Thymus (tissue), 11 donors: ENCODE measurements around the gene FAM53B. TPM values are rescaled to one million over a fixed set of nuclear protein-coding genes. Genes with fewer than 3 reads are reported as not detected.

ENCODE experiments used
- DNase-seq, 9 donors: peaks; one replicate each; pipeline ENCODE4 v3.0.0-alpha.2; 2013; ENCODE audit warnings: low spot score in 9 of 9, low read depth in 6 of 9, missing footprints in 1 of 9
- H3K27ac ChIP-seq, 2 donors: one replicate each; pipeline ENCODE4 v1.5.1; 2013; ENCODE audit warnings: control low read depth in 1 of 2, low read depth in 1 of 2, low read length in 1 of 2, mild to moderate bottlenecking in 1 of 2, moderate library complexity in 1 of 2
- H3K27me3 ChIP-seq, 2 donors: one replicate each; pipeline ENCODE4 v1.5.1; 2013; ENCODE audit warnings: low read length in 1 of 2; ENCODE audit not compliant: control insufficient read depth in 2 of 2, insufficient read depth in 1 of 2
- H3K36me3 ChIP-seq, 2 donors: one replicate each; pipeline ENCODE4 v1.5.1; 2013; ENCODE audit warnings: low read length in 1 of 2, mild to moderate bottlenecking in 1 of 2, moderate library complexity in 1 of 2; ENCODE audit not compliant: control insufficient read depth in 2 of 2, insufficient read depth in 2 of 2
- H3K4me1 ChIP-seq, 2 donors: one replicate each; pipeline ENCODE4 v1.5.1; 2013; ENCODE audit warnings: low read length in 2 of 2; ENCODE audit not compliant: control insufficient read depth in 2 of 2, insufficient read depth in 2 of 2
- H3K4me3 ChIP-seq, 2 donors: one replicate each; pipeline ENCODE4 v1.5.1; 2013; ENCODE audit warnings: low read length in 2 of 2, control low read depth in 1 of 2, mild to moderate bottlenecking in 1 of 2
- H3K9me3 ChIP-seq, 2 donors: one replicate each; pipeline ENCODE4 v1.5.1; 2013; ENCODE audit warnings: low read length in 1 of 2, mild to moderate bottlenecking in 1 of 2; ENCODE audit not compliant: control insufficient read depth in 2 of 2, insufficient read depth in 1 of 2
- WGBS: extraction: QIAGEN DNeasy Blood & Tissue Kit; methylation state at CpG from one replicate; pipeline ENCODE4 v1.1.7; 2013; 5-methylcytosine and 5-hydroxymethylcytosine counted together
- polyA plus RNA-seq: library from polyadenylated mRNA; stranded (reverse); fragments of 200-250 nt; gene quantifications from one replicate; pipeline ENCODE4 v1.2.3, GENCODE V29; 2013
- total RNA-seq: library from RNA; stranded (reverse); fragments of 120-200 nt; gene quantifications from one replicate; pipeline ENCODE4 v1.2.4, GENCODE V29; 2013
- donor health status: healthy.

Gene FAM53B
- total and polyA plus RNA-seq, 2 donors = 46.2 to 57.6 TPM

DNA sequence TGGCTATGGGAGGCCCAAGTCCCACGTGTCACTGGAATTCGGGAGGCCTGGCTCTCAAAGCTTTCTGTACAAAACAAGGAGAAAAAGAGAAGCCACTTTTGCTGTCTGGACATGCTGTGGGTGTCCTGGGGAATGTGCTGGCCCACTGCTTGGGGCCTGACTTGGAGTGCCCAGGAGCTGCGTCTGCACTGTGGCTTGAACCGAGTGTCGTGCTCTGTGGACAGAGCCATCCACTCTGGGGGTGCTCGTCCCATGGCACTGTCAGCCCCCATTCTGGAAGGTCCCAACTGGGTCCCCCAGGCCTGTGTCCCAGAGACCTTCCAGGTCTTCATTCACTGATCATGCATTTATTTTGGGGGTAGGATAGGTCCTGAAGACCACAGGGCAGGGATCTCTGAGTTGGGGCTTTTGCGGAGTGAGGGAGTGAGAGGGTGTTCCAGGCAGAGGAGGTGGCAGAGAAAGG is 144.6 kb downstream of the FAM53B start:
- H3K4me3 ChIP-seq = no peak overlapping the region
- H3K27me3 ChIP-seq = no peaks in the 10 kb centered on the region
- no peaks in the 10 kb centered on the region for H3K36me3 ChIP-seq
- WGBS = 90% methylated on average over 7 of the region's 7 CpGs
- H3K9me3 ChIP-seq = peaks cover 0 to 11% of the 10 kb centered on the region in 2 donors
- peaks cover 62 to 95% of the 10 kb centered on the region in 2 donors for H3K4me1 ChIP-seq
- no peak for DNase-seq
- peak overlapping the region in 1 of 2 donors; percentile 23 for H3K27ac ChIP-seq

DNA sequence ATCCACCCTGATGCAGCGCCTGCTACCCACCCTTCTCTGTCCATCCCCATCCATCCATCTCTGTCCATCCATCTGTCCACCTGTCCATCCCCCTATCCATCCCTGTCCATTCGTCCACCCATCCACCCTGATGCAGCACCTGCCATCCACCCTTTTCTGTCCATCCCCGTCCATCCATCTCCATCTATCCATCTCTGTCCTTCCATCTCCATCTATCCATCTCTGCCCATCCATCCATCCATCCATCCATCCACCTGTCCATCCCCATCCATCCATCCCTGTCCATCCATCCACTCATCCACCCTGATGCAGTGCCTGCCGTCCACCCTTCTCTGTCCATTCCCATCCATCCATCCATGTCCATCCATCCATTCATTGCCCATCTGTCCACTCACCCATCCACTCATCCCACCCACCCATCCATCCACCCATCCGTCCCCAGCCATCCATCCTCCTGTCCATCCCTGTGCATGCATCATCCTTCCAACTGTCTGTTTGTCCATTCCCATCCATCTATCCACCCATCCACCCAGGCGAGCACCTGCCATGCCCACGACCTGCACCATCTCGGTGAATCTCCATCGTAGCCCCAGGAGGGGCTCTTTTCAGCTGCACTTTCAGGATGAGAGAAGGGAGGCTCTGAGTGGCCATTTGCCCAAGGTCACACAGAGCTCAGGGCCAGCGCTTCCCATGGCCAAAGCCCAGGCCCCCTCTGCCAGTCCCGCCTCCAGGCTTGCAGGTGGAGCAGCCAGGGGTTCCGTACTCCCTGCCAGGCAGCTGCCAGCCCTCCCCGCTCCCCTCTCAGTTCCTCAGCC is 145.2 kb downstream of the FAM53B start:
- Histone ChIP-seq H3K27me3 (no peaks in the 10 kb centered on the region), H3K27ac (no peak overlapping the region), H3K9me3 (peaks cover 0 to 11% of the 10 kb centered on the region in 2 donors), H3K4me3 (no peak overlapping the region), H3K4me1 (peaks cover 56 to 88% of the 10 kb centered on the region in 2 donors), H3K36me3 (no peaks in the 10 kb centered on the region)
- WGBS = 92% methylated on average over 13 of the region's 13 CpGs
- DNase-seq = no peak

DNA sequence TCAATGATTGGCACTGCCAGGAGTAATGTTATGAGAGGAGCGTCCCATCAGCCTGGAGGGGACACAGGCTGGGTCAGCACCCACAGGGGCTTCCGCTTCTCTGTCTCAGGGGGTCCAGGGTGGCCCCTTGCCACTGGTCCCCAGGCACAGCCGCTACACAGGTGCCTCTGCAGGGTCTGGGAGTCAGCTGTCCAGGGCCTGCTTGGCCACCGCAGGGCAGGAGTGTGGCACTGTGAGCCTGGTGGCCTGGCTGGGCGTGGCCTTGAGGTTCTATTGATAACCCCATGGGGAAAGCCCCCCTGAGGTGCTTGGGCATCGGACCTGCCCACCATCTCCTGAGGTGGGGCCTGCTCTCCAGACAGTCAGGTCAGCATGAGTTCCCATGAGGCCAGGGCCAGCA is 146.0 kb downstream of the FAM53B start:
- no peak for DNase-seq
- Histone ChIP-seq H3K36me3 (no peaks in the 10 kb centered on the region), H3K27ac (peak overlapping the region in 1 of 2 donors; percentile 22), H3K4me3 (no peak overlapping the region), H3K9me3 (peaks cover 0 to 11% of the 10 kb centered on the region in 2 donors), H3K4me1 (peaks cover 48 to 81% of the 10 kb centered on the region in 2 donors), H3K27me3 (no peaks in the 10 kb centered on the region)
- 96% methylated on average over 6 of the region's 6 CpGs for WGBS

DNA sequence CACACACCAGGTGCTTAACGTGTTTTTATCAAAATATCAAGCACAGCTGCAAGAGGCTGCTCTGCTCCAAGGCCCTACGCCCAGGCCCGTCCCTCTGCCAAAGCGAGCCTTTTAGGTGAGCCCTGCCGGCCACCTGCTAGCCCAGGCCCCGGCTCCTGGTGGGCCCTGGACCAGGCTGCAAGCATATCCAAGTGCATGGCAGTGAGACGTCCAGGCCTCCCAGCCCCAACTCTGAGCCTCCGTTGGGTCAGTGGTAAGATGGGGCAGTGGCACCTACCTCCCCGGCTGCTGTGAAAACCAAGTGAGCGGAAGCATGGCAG is 146.4 kb downstream of the FAM53B start:
- no peak overlapping the region for H3K4me3 ChIP-seq
- DNase-seq = no peak
- H3K36me3 ChIP-seq = no peaks in the 10 kb centered on the region
- 38% methylated on average over 10 of the region's 10 CpGs for WGBS
- H3K27me3 ChIP-seq = no peaks in the 10 kb centered on the region
- peaks cover 44 to 77% of the 10 kb centered on the region in 2 donors for H3K4me1 ChIP-seq
- H3K27ac ChIP-seq = peak overlapping the region in 1 of 2 donors; percentile 22
- H3K9me3 ChIP-seq = peaks cover 0 to 11% of the 10 kb centered on the region in 2 donors

DNA sequence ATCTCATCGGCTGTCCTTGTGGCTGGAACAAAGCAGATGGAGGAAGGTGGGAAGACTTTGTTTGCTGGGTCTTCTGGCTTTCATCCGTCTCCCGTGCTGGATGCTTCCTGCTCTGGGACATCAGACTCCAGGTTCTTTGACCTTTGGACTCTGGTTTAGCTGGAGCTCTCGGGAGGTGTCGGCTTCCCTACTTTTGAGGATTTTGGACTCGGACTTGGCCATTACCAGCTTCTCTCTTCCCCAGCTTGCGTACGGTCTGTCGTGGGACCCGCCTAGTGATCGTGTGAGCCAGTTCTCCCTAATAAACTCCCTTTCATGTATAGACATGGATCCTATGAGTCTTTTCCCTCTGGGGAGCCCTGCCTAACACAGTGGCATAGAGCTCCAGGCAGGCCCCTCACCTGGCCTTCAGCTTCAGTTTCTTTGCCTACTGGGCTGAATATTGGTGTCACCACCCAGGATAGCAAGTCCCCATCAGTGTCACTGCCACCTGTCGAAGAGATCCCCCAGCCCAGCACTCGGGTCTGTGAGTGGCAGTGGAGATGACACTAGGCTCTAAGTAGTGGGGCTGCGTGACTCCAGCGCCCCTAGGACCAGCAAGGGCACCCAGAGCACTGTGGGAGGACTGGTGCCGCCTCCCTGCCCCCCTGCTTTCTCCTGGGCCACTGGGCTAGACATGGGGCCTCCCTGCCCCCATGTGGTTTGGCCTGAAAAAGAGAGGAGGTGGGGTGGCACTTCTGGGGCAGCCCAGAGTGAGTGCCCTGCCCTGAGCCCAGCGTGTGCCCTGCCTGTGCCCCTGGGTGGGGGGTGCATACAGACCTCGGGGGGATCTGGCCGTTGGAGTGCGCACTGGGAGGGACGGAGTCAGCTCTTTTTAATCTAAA is 147.0 kb downstream of the FAM53B start:
- peaks cover 0 to 11% of the 10 kb centered on the region in 2 donors for H3K9me3 ChIP-seq
- DNase-seq = peak in 1 of 9 donors; percentile 56
- peak overlapping the region in 1 of 2 donors; percentile 22 for H3K27ac ChIP-seq
- H3K36me3 ChIP-seq = no peaks in the 10 kb centered on the region
- H3K27me3 ChIP-seq = no peaks in the 10 kb centered on the region
- 65% methylated on average over 21 of the region's 21 CpGs for WGBS
- H3K4me3 ChIP-seq = no peak overlapping the region
- peaks cover 43 to 71% of the 10 kb centered on the region in 2 donors for H3K4me1 ChIP-seq

DNA sequence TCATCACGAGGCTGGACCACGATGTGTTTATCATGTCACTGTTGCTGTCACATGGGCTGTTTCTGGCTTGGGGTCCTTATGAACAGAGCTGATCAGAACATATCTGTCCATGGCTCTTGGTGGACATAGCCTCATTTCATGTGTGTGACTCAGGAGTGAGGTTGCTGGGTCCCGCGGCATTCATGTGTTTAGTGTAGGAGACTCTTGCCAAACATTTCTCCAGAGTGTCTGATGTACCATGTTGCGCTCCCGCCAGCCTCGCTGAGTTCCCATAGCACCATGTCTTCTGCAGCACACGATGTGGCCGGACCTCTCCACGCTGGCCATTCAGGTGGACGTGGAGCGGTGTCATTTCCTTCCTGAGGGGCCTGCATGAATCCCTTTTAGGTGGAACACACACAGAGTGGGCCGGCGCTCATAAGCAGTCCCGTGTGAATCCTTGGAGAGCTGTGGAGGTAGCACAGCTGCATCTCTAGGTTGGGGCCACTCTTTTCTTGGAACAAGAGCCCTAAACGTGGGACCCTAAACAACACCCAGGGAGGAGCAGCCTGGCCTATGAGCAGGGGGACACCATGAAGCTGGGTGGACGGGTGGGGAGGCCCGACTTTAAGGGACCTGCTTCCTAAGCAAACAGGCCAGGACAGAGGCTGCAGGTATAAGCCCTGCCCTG is 147.9 kb downstream of the FAM53B start:
- WGBS = 93% methylated on average over 18 of the region's 18 CpGs
- Histone ChIP-seq H3K4me3 (no peak overlapping the region), H3K27me3 (no peaks in the 10 kb centered on the region), H3K9me3 (peaks cover 0 to 16% of the 10 kb centered on the region in 2 donors), H3K36me3 (peaks cover 0 to 1% of the 10 kb centered on the region in 2 donors), H3K27ac (no peak overlapping the region), H3K4me1 (peaks cover 43 to 65% of the 10 kb centered on the region in 2 donors)
- no peak for DNase-seq

DNA sequence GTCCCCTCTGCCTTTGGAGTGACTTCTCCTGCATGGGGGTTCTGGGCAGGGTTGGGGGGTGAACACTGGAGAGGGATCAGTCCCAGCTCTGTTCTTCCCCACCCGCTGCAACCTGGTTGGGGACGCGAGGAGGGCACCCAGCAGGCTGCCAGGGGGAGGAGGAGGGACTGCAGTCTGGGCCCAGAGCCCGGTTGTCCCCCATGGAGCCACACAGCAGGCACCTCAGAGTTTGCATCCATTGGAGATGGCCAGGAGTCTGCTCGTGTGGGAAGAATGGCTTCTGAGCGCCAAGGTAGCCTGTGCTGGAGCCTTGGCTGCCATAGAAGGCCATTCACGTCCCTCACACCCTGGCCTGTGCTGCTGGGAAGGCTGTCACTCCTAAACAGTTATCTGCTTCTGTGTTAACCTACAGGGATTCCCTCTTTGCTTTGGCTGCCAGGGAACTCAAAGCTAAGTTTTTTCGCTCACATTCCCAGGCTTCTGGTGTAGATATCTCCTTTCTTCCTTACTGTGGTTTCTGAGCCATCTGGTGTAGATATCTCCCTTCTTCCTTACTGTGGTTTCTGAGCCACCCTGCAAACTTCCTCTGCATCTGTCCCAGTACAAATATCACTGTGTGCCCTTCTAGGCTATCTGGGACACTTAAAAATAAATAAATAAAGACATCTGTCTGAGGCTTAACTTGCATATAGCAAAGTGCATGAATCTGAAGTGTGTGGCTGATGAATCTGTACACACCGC is 148.9 kb downstream of the FAM53B start:
- H3K27me3 ChIP-seq = no peaks in the 10 kb centered on the region
- H3K4me1 ChIP-seq = peaks cover 40 to 65% of the 10 kb centered on the region in 2 donors
- peaks cover 0 to 3% of the 10 kb centered on the region in 2 donors for H3K36me3 ChIP-seq
- peak overlapping the region in 1 of 2 donors; percentile 40 for H3K27ac ChIP-seq
- no peak for DNase-seq
- 86% methylated on average over 9 of the region's 9 CpGs for WGBS
- H3K4me3 ChIP-seq = no peak overlapping the region
- H3K9me3 ChIP-seq = peaks cover 0 to 18% of the 10 kb centered on the region in 2 donors

DNA sequence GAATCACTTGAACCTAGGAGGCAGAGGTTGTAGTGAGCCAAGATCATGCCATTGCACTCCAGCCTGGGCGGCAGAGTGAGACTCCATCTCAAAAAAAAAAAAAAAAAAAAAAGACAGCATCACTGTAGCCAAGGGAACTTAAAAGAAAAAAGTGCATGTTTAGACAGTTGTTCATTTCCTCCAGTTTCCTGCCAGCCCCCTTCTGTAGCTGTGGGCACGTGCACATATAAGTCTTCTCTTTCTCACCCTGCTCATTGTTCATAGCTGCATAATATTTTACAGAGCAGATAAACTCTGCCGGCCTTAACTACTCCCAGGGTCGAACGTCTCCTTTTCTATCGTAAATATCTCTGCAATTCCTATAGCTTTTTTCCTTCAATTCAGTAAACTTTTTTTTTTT is 149.9 kb downstream of the FAM53B start:
- Histone ChIP-seq H3K4me3 (no peak overlapping the region), H3K9me3 (peaks cover 0 to 18% of the 10 kb centered on the region in 2 donors), H3K36me3 (peaks cover 0 to 3% of the 10 kb centered on the region in 2 donors), H3K27me3 (no peaks in the 10 kb centered on the region), H3K4me1 (peaks cover 29 to 57% of the 10 kb centered on the region in 2 donors), H3K27ac (no peak overlapping the region)
- no peak for DNase-seq
- WGBS = 79% methylated on average over 6 of the region's 6 CpGs
